HG02943 (cell line): ENCODE results near the gene TRIM14.

Source experiments
- ATAC-seq: cut with Tn5 transposase; IDR thresholded peaks from one replicate; pipeline ENCODE4 v1.9.1; 2021; ENCODE audit warnings: mild to moderate bottlenecking, low read depth, moderate library complexity; ENCODE audit not compliant: unreplicated experiment

The TRIM14 gene

GRCh38 chr9:98118640-98119601 is at the start of gene TRIM14:
TSS of gene TRIM14 (minus strand) at chr9:98119222. CDS start at chr9:98119188, 34 bp downstream.
- no peak for ATAC-seq

- no peak for ATAC-seq
Measured at GRCh38 chr9:98168153-98168780, 49.2 kb upstream of the TRIM14 start.

- no peak for ATAC-seq
Measured at GRCh38 chr9:98164912-98165311, 45.9 kb upstream of the TRIM14 start.

GRCh38 chr9:98162613-98163012 is 43.6 kb upstream of the TRIM14 start:
- ATAC-seq = no peak

- ATAC-seq = no peak
Measured at GRCh38 chr9:98161851-98162250, 42.8 kb upstream of the TRIM14 start.

GRCh38 chr9:98159790-98160189 is 40.8 kb upstream of the TRIM14 start:
- ATAC-seq = no peak

- ATAC-seq = no peak
Measured at GRCh38 chr9:98159301-98159700, 40.3 kb upstream of the TRIM14 start.

- no peak for ATAC-seq
Measured at GRCh38 chr9:98158071-98158831, 39.2 kb upstream of the TRIM14 start.

GRCh38 chr9:98157372-98157771 is 38.4 kb upstream of the TRIM14 start:
- ATAC-seq = no peak

- no peak for ATAC-seq
Measured at GRCh38 chr9:98154678-98155077, 35.7 kb upstream of the TRIM14 start.

- no peak for ATAC-seq
Measured at GRCh38 chr9:98152526-98152925, 33.5 kb upstream of the TRIM14 start.

- no peak for ATAC-seq
Measured at GRCh38 chr9:98150721-98151120, 31.7 kb upstream of the TRIM14 start.

GRCh38 chr9:98150164-98150563 is 31.1 kb upstream of the TRIM14 start:
- ATAC-seq = no peak

- ATAC-seq = no peak
Measured at GRCh38 chr9:98149422-98149821, 30.4 kb upstream of the TRIM14 start.

GRCh38 chr9:98148486-98148885 is 29.5 kb upstream of the TRIM14 start:
- no peak for ATAC-seq

- ATAC-seq = no peak
Measured at GRCh38 chr9:98147582-98147981, 28.6 kb upstream of the TRIM14 start.

GRCh38 chr9:98146101-98146991 is 27.3 kb upstream of the TRIM14 start:
- no peak for ATAC-seq

- no peak for ATAC-seq
Measured at GRCh38 chr9:98144631-98145030, 25.6 kb upstream of the TRIM14 start.

- ATAC-seq = no peak
Measured at GRCh38 chr9:98144076-98144475, 25.1 kb upstream of the TRIM14 start.

- ATAC-seq = no peak
Measured at GRCh38 chr9:98142925-98143481, 24.0 kb upstream of the TRIM14 start.
